AG04450 (cell line): ENCODE measurements around the gene DDX1. TPM values are rescaled to one million over a fixed set of nuclear protein-coding genes. Genes with fewer than 3 reads are reported as not detected.

Experiments used
- CTCF ChIA-PET: fragments of 300-600, 350-600 bp; formaldehyde crosslinking; extraction: SDS; loops from one replicate; lab custom pipeline; 2022; ENCODE audit warnings: antibody characterized with exemption, inconsistent platforms; lab: Charles Lee
- POLR2A ChIA-PET: fragments of 350-600 bp; formaldehyde crosslinking; extraction: SDS; loops from one replicate; lab custom pipeline; 2021; ENCODE audit warnings: antibody characterized with exemption, inconsistent platforms; lab: Yijun Ruan, JAX
- DNase-seq: peaks from one replicate; pipeline ENCODE4 v3.0.0-alpha.2; 2011; ENCODE audit warnings: low read depth, low spot score
- H3K27ac ChIP-seq: one replicate; pipeline ENCODE4 v1.5.1; 2012; ENCODE audit warnings: low read depth, low read length, control low read depth
- H3K27me3 ChIP-seq: one replicate; pipeline ENCODE4 v1.6.0; 2012; ENCODE audit warnings: low read length; ENCODE audit not compliant: control insufficient read depth, insufficient read depth
- H3K4me3 ChIP-seq: 2 replicates; pipeline ENCODE4 v1.5.1; 2011; ENCODE audit warnings: mild to moderate bottlenecking, low read depth, low read length, control low read depth
- H3K9me3 ChIP-seq: 2 replicates; pipeline ENCODE4 v1.5.1; 2012; ENCODE audit warnings: low read length; ENCODE audit not compliant: control insufficient read depth, insufficient read depth
- CTCF ChIP-seq: IDR thresholded peaks from 2 replicates; pipeline ENCODE4 v1.5.1; 2011; ENCODE audit warnings: low read depth, low read length, control low read depth, inconsistent platforms
- polyA plus RNA-seq: library from polyadenylated mRNA; depleted of rRNA; stranded (reverse); fragments of >200 nt; gene quantifications from 2 replicates; pipeline ENCODE4 v1.2.3, GENCODE V29; 2011

The DDX1 gene
- polyA plus RNA-seq, 1 experiment = 171 TPM

DNA sequence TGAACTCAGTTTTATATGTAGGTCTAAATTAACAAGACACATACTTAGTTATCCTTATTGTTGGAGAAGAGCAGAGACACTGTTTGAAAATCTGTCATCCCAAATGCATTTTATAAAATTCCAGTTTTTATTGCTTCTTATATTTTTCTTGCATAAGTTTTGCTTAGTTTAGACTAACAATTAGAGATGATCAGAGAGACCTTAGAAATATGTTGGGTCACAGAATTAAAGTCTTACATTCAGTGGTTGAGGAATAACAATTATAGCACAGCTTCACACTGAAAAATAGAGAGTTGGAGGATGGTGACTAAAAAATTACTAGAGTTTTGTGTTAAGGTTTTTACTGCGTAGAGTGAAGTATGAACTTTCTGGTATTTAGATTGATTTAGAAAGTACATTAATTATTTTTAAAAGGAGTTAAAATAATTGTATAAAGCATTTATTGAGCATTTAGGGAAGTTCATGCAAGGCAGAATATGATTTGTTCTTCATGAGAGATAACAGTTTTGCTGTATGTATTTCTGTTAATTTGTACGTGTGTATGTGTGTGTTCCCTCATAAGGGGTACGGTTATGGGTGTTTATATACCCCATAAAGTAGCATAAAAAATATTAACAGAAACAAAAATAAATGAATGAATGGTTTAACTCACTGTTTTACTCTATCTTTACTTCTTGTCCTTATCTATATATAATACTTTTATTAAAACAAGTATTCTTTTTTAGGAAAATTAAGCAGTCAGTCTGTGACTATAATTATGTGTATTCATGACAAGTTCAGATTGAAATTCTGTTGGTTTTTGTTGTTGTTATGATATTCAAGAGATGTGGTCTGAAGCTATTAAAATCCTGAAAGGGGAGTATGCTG, 31.2 kb downstream of the DDX1 start:
- POLR2A ChIA-PET = no interaction called here
- DNase-seq = no peak
- CTCF ChIA-PET = no interaction called here

GRCh38 chr2:15623481-15623796, 31.8 kb downstream of the DDX1 start:
- no peak overlapping the region for H3K4me3 ChIP-seq
- ChIA-PET CTCF (no interaction called here), POLR2A (no interaction called here)
- H3K9me3 ChIP-seq = no peaks in the 10 kb centered on the region; the same call in 1 of the 2 replicates
- H3K27ac ChIP-seq = no peak overlapping the region
- no peaks in the 10 kb centered on the region for H3K27me3 ChIP-seq
- DNase-seq = no peak
- TF ChIP-seq CTCF = no peak

More for the DNA sequence above, 31.2 kb downstream of the DDX1 start:
- no peak overlapping the region for H3K4me3 ChIP-seq
- H3K27me3 ChIP-seq = no peaks in the 10 kb centered on the region
- no peak overlapping the region for H3K27ac ChIP-seq
- no peaks in the 10 kb centered on the region; the same call in 1 of the 2 replicates for H3K9me3 ChIP-seq
- no peak for TF ChIP-seq CTCF

GRCh38 chr2:15623898-15624541, 32.4 kb downstream of the DDX1 start:
- no peak for TF ChIP-seq CTCF
- no peak for DNase-seq
- CTCF ChIA-PET = interaction anchor here (0.9 kb wide), 1 partner anchor 11 kb away, joined by 3 read pairs; no protein-coding TSS in a partner anchor
- H3K9me3 ChIP-seq = no peaks in the 10 kb centered on the region; the same call in 1 of the 2 replicates
- POLR2A ChIA-PET = no interaction called here
- no peak overlapping the region for H3K4me3 ChIP-seq
- H3K27ac ChIP-seq = no peak overlapping the region
- H3K27me3 ChIP-seq = no peaks in the 10 kb centered on the region

GRCh38 chr2:15624903-15625302, 33.2 kb downstream of the DDX1 start:
- Histone ChIP-seq H3K27me3 (no peaks in the 10 kb centered on the region), H3K4me3 (no peak overlapping the region), H3K27ac (no peak overlapping the region), H3K9me3 (no peaks in the 10 kb centered on the region)
- POLR2A ChIA-PET = no interaction called here
- TF ChIP-seq CTCF = no peak
- DNase-seq = no peak
- CTCF ChIA-PET = interaction anchor here (0.9 kb wide), 1 partner anchor 12 kb away, joined by 3 read pairs; no protein-coding TSS in a partner anchor
